GM12873 (cell line): ENCODE results near the gene UCP3.

Experiments used
- TF ChIP-seq, protein P1 (sequence below): IDR thresholded peaks from 2 replicates; pipeline ENCODE4 v1.5.1; 2012; ENCODE audit warnings: low read depth, mild to moderate bottlenecking, moderate library complexity, low read length, control low read depth; ENCODE audit not compliant: insufficient read depth; ENCODE audit errors: missing control alignments

Gene UCP3

DNA sequence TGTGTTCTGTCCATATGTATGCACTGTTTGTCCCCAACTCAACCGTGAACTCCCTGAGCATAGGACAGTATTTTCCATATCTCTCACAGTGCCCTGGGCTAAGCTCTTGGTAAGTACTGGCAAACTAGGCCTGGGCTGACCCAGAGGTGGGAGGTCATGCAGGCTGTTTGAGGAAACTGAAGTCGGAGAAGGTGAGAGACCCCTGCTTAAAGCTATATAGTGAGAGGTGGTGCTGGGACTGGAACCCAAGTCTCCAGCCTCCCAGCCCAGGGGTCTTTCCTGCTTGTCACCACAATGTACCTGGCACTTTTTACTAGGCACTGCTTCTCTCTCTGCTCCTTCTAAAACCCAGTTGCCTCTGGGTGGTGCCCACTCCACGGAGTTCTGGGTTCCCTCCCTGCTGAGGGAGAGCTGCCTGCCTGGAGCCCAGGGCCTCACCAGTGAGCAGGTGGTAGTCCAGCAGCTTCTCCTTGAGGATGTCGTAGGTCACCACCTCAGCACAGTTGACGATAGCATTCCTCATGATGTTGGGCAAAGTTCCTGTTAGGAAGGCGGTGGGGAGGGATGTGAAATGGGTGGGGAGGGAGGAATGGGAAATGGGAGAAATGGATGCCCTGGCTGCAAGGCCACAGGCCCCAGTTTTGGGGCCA is 4.7 kb downstream of the UCP3 start:
- TF ChIP-seq, protein P1, sequence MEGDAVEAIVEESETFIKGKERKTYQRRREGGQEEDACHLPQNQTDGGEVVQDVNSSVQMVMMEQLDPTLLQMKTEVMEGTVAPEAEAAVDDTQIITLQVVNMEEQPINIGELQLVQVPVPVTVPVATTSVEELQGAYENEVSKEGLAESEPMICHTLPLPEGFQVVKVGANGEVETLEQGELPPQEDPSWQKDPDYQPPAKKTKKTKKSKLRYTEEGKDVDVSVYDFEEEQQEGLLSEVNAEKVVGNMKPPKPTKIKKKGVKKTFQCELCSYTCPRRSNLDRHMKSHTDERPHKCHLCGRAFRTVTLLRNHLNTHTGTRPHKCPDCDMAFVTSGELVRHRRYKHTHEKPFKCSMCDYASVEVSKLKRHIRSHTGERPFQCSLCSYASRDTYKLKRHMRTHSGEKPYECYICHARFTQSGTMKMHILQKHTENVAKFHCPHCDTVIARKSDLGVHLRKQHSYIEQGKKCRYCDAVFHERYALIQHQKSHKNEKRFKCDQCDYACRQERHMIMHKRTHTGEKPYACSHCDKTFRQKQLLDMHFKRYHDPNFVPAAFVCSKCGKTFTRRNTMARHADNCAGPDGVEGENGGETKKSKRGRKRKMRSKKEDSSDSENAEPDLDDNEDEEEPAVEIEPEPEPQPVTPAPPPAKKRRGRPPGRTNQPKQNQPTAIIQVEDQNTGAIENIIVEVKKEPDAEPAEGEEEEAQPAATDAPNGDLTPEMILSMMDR: no peak

GRCh38 chr11:74002832-74003231 is 6.1 kb downstream of the UCP3 start:
- TF ChIP-seq, protein P1: no peak

DNA sequence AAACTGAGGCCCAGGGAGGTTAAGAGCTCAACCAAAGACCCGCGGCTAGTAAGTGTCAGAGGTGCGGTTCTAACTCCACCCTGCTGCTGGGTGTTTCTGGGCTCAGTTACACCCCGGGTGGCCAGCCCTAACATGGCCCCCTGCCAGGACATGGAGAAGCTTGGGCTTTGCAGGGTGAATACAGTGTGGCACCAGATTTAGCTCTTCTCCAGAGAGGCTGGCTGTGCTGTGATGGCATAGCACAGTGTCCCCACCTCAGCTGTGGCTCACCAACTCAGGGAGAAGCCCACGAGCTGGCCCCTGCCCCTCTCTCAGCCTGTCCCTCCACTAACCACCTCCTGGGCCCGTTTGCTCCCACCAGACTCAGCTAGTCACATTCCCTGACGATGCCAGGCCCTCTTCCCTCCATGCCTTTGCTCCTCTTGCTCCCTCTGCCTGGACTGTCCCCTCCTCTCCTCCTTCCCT is 7.0 kb downstream of the UCP3 start:
- TF ChIP-seq, protein P1: no peak

- TF ChIP-seq, protein P1: no peak
These were observed 8.4 kb downstream of the UCP3 start for GRCh38 chr11:74000307-74001133.

DNA sequence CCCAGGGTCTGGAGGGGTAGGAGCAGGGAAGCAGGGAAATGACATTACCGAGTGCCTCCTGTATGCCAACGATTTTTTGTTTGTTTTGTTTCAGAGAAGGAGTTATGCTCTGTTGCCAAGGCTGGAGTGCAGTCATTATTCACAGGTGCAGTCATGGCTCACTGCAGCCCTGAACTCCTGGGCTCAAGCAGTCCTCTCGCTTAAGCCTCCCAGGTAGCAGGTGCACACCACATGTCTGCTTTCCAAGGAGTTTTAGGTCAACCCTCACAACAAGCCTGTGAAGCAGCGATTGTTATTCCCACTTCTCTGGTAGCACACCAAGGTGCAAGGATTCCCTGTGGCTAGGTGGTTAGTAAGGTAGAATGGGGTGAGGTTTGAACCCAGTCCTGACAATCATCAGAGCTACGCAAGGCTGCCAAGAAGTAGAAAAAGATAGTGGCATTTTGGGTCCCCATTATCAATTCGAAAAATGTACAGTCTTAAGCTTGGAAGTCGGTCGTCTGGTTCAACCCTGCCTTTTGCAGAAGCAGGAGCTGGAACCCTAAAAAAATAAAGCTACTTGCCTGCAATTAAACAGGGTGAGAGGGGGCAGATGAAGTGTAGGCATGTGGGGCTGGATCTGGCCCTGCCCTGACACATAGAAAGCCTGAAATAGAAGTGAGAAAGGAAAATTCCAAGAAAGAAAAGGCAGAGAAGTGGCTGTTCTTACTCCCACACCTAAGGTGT is 9.1 kb downstream of the UCP3 start:
- TF ChIP-seq, protein P1: no peak

- TF ChIP-seq, protein P1: no peak
These were observed 9.9 kb downstream of the UCP3 start for GRCh38 chr11:73998846-73999575.
